Measurements from ENCODE around the gene E2F1.

GRCh38 chr20:33697129-33697528 is 10.9 kb upstream of the E2F1 start:
- no peak for TF ChIP-seq POLR2A (IDR thresholded peaks at IDR 0.05)
- TF ChIP-seq CTCF (IDR thresholded peaks at IDR 0.05), result no peak

Measured in ovary (tissue), 3 donors.